ENCODE data around the gene TRIP10. TPM values are rescaled to one million over a fixed set of nuclear protein-coding genes. Genes with fewer than 3 reads are reported as not detected.

TRIP10 gene
- total and polyA plus RNA-seq, 2 of the 13 experiments (the other 11 are each of a cell fraction or from before 2014, with no cell fraction given) = 32.5 to 33.2 TPM

- TF ChIP-seq, protein P1, sequence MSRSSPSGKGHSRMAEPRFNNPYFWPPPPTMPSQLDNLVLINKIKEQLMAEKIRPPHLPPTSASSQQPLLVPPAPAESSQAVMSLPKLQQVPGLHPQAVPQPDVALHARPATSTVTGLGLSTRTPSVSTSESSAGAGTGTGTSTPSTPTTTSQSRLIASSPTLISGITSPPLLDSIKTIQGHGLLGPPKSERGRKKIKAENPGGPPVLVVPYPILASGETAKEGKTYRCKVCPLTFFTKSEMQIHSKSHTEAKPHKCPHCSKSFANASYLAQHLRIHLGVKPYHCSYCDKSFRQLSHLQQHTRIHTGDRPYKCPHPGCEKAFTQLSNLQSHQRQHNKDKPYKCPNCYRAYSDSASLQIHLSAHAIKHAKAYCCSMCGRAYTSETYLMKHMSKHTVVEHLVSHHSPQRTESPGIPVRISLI (CRISPR knock-in tag; IDR thresholded peaks at IDR 0.05; ENCODE audit: borderline replicate concordance) = 0 out of 2 replicates have a peak, but pooled peaks have one; percentile 17
- TF ChIP-seq FOXP1 (IDR thresholded peaks at IDR 0.05) (no peak), FOXP1 (CRISPR knock-in tag; IDR thresholded peaks at IDR 0.05) (no peak), JARID2 (CRISPR knock-in tag; IDR thresholded peaks at IDR 0.05; ENCODE audit: insufficient replicate concordance) (peak; percentile 16), ELF3 (CRISPR knock-in tag; IDR thresholded peaks at IDR 0.05) (0 out of 2 replicates have a peak, but pooled peaks have one; percentile 2), ZNF12 (CRISPR knock-in tag; IDR thresholded peaks at IDR 0.05) (peak; percentile 13; the same call in 1 of the 2 replicates), CHD4 (IDR thresholded peaks at IDR 0.05; ENCODE audit: borderline replicate concordance, low read length) (0 out of 2 replicates have a peak, but pooled peaks have one; percentile 34), ZNF235 (CRISPR knock-in tag; IDR thresholded peaks at IDR 0.05; ENCODE audit: borderline replicate concordance) (peak; percentile 30; the same call in 1 of the 2 replicates), ZNF598 (CRISPR knock-in tag; IDR thresholded peaks at IDR 0.05; ENCODE audit: borderline replicate concordance) (0 out of 2 replicates have a peak, but pooled peaks have one; percentile 9), PAX8 (CRISPR knock-in tag; IDR thresholded peaks at IDR 0.05; ENCODE audit: borderline replicate concordance) (0 out of 2 replicates have a peak, but pooled peaks have one; percentile 58), KMT2A (CRISPR knock-in tag; IDR thresholded peaks at IDR 0.05) (no peak), PRPF4 (IDR thresholded peaks at IDR 0.05; ENCODE audit: low read depth, low read length, poor library complexity, severe bottlenecking) (no peak), ZFP90 (CRISPR knock-in tag; IDR thresholded peaks at IDR 0.05; ENCODE audit: borderline replicate concordance) (0 out of 2 replicates have a peak, but pooled peaks have one; percentile 41), HOXA9 (CRISPR knock-in tag; IDR thresholded peaks at IDR 0.05; ENCODE audit: borderline replicate concordance) (no peak), ZNF670 (CRISPR knock-in tag; IDR thresholded peaks at IDR 0.05; ENCODE audit: borderline replicate concordance) (0 out of 2 replicates have a peak, but pooled peaks have one; percentile 52), ZNF546 (CRISPR knock-in tag; conservative IDR thresholded peaks at IDR 0.05) (no peak), SAP130 (CRISPR knock-in tag; IDR thresholded peaks at IDR 0.05; ENCODE audit: low read depth) (peak; percentile 27)
- TF ChIP-seq, protein P2, sequence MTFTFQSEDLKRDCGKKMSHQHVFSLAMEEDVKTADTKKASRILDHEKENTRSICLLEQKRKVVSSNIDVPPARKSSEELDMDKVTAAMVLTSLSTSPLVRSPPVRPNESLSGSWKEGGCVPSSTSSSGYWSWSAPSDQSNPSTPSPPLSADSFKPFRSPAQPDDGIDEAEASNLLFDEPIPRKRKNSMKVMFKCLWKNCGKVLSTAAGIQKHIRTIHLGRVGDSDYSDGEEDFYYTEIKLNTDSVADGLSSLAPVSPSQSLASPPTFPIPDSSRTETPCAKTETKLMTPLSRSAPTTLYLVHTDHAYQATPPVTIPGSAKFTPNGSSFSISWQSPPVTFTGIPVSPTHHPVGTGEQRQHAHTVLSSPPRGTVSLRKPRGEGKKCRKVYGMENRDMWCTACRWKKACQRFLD (CRISPR knock-in tag; IDR thresholded peaks at IDR 0.05; ENCODE audit: borderline replicate concordance) = 0 out of 2 replicates have a peak, but pooled peaks have one; percentile 38
- TF ChIP-seq, protein P3, sequence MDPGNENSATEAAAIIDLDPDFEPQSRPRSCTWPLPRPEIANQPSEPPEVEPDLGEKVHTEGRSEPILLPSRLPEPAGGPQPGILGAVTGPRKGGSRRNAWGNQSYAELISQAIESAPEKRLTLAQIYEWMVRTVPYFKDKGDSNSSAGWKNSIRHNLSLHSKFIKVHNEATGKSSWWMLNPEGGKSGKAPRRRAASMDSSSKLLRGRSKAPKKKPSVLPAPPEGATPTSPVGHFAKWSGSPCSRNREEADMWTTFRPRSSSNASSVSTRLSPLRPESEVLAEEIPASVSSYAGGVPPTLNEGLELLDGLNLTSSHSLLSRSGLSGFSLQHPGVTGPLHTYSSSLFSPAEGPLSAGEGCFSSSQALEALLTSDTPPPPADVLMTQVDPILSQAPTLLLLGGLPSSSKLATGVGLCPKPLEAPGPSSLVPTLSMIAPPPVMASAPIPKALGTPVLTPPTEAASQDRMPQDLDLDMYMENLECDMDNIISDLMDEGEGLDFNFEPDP (CRISPR knock-in tag; conservative IDR thresholded peaks at IDR 0.05) = no peak
- TF ChIP-seq, protein P4, sequence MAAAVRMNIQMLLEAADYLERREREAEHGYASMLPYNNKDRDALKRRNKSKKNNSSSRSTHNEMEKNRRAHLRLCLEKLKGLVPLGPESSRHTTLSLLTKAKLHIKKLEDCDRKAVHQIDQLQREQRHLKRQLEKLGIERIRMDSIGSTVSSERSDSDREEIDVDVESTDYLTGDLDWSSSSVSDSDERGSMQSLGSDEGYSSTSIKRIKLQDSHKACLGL (CRISPR knock-in tag; IDR thresholded peaks at IDR 0.05) = no peak
- TF ChIP-seq, protein P5, sequence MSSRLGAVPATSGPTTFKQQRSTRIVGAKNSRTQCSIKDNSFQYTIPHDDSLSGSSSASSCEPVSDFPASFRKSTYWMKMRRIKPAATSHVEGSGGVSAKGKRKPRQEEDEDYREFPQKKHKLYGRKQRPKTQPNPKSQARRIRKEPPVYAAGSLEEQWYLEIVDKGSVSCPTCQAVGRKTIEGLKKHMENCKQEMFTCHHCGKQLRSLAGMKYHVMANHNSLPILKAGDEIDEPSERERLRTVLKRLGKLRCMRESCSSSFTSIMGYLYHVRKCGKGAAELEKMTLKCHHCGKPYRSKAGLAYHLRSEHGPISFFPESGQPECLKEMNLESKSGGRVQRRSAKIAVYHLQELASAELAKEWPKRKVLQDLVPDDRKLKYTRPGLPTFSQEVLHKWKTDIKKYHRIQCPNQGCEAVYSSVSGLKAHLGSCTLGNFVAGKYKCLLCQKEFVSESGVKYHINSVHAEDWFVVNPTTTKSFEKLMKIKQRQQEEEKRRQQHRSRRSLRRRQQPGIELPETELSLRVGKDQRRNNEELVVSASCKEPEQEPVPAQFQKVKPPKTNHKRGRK (CRISPR knock-in tag; IDR thresholded peaks at IDR 0.05) = no peak
- TF ChIP-seq, protein P6, sequence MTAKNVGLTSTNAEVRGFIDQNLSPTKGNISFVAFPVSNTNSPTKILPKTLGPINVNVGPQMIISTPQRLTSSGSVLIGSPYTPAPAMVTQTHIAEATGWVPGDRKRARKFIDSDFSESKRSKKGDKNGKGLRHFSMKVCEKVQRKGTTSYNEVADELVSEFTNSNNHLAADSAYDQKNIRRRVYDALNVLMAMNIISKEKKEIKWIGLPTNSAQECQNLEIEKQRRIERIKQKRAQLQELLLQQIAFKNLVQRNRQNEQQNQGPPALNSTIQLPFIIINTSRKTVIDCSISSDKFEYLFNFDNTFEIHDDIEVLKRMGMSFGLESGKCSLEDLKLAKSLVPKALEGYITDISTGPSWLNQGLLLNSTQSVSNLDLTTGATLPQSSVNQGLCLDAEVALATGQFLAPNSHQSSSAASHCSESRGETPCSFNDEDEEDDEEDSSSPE (CRISPR knock-in tag; IDR thresholded peaks at IDR 0.05) = 0 out of 2 replicates have a peak, but pooled peaks have one; percentile 5
These were observed 592 bp upstream of the TRIP10 start (continued) for GRCh38 chr19:6738787-6739389.

Measured in HepG2 (cell line).